Prostate gland (tissue), 2 donors: ENCODE data around the gene CROCC.

Experiments used
- CTCF ChIP-seq, 4 experiments: fragments of 200-600 bp in 2 of 4; fragments of 450-650 bp in 2 of 4; sonication (generic) in 2 of 4; IDR thresholded peaks; 1 replicate in 3 of 4; 2 replicates in 1 of 4; pipeline ENCODE4 v1.5.1; 2016 to 2019; ENCODE audit warnings: antibody characterized with exemption in 4 of 4, mild to moderate bottlenecking in 2 of 4, moderate library complexity in 2 of 4
- POLR2A ChIP-seq: fragments of 450-650 bp; IDR thresholded peaks from one replicate; pipeline ENCODE4 v1.6.1; 2016; ENCODE audit warnings: antibody characterized with exemption, mild to moderate bottlenecking

- TF ChIP-seq CTCF (IDR thresholded peaks at IDR 0.05) (no peak), POLR2A (no peak)
Observed at GRCh38 chr1:16922885-16923431, 1.2 kb downstream of the CROCC start.
